Prostate gland (tissue), 2 donors: Measurements from ENCODE around the gene TMEM184A. TPM values are rescaled to one million over a fixed set of nuclear protein-coding genes. Genes with fewer than 3 reads are reported as not detected.

Experiments used
- DNase-seq: peaks from one replicate; pipeline ENCODE4 v3.0.0-alpha.2; 2019; ENCODE audit warnings: low spot score
- H3K27ac ChIP-seq, 2 donors: fragments of 200-600 bp; sonication (generic); 2 replicates each; pipeline ENCODE4 v1.5.1; 2017 to 2019
- H3K27me3 ChIP-seq: fragments of 200-600 bp; sonication (generic); replicated peaks from 2 replicates; pipeline ENCODE4 v1.5.1; 2019; ENCODE audit not compliant: insufficient read depth
- H3K36me3 ChIP-seq, 2 donors: fragments of 200-600 bp; sonication (generic); 1 replicate in 1 of 2; 2 replicates in 1 of 2; pipeline versions ENCODE4 v1.5.1 to v1.8.1; 2017 to 2019
- H3K4me1 ChIP-seq: fragments of 200-600 bp; sonication (generic); replicated peaks from 2 replicates; pipeline ENCODE4 v1.5.1; 2019
- H3K4me3 ChIP-seq, 2 donors: fragments of 200-600 bp; sonication (generic); 2 replicates each; pipeline ENCODE4 v1.5.1; 2017 to 2019
- H3K9me3 ChIP-seq: fragments of 200-600 bp; sonication (generic); 2 replicates; pipeline ENCODE4 v1.5.1; 2017
- POLR2A ChIP-seq: fragments of 450-650 bp; IDR thresholded peaks from one replicate; pipeline ENCODE4 v1.6.1; 2016; ENCODE audit warnings: antibody characterized with exemption, mild to moderate bottlenecking
- POLR2AphosphoS5 ChIP-seq: sonication (generic); formaldehyde crosslinking; IDR thresholded peaks from one replicate; pipeline ENCODE4 v1.6.1; 2017; ENCODE audit warnings: antibody characterized with exemption
- WGBS: methylation state at CpG from one replicate; pipeline ENCODE4 v1.1.5; 2018; 5-methylcytosine and 5-hydroxymethylcytosine counted together
- intact Hi-C: fragments of 100-400 bp; cut with DNase I; formaldehyde crosslinking; loops from one replicate; pipeline ENCODE4 v1.14.2; 2022
- total RNA-seq, 2 donors: library from RNA; depleted of rRNA; stranded (reverse); fragments of >200 nt; gene quantifications; one replicate each; pipeline ENCODE4 v1.1.0, GENCODE V29; 2016
- TF ChIP-seq, protein P1 (sequence below), 4 experiments: fragments of 200-600 bp in 2 of 4; fragments of 450-650 bp in 2 of 4; sonication (generic) in 2 of 4; IDR thresholded peaks; 1 replicate in 3 of 4; 2 replicates in 1 of 4; pipeline ENCODE4 v1.5.1; 2016 to 2019; ENCODE audit warnings: antibody characterized with exemption in 4 of 4, mild to moderate bottlenecking in 2 of 4, moderate library complexity in 2 of 4

Gene TMEM184A
- total RNA-seq, 2 donors from 2014 or later: 15.4 to 59.2 TPM

- no peak overlapping the region for H3K27ac ChIP-seq
- WGBS: 72% methylated on average over 24 of the region's 24 CpGs
- no peaks in the 10 kb centered on the region for H3K4me1 ChIP-seq
- intact Hi-C loops: no loop called here
- no peak overlapping the region for H3K4me3 ChIP-seq
- DNase-seq: no peak
- H3K27me3 ChIP-seq: peaks cover 9% of the 10 kb centered on the region
- TF ChIP-seq POLR2AphosphoS5 (no peak), POLR2A (no peak)
- TF ChIP-seq, protein P1, sequence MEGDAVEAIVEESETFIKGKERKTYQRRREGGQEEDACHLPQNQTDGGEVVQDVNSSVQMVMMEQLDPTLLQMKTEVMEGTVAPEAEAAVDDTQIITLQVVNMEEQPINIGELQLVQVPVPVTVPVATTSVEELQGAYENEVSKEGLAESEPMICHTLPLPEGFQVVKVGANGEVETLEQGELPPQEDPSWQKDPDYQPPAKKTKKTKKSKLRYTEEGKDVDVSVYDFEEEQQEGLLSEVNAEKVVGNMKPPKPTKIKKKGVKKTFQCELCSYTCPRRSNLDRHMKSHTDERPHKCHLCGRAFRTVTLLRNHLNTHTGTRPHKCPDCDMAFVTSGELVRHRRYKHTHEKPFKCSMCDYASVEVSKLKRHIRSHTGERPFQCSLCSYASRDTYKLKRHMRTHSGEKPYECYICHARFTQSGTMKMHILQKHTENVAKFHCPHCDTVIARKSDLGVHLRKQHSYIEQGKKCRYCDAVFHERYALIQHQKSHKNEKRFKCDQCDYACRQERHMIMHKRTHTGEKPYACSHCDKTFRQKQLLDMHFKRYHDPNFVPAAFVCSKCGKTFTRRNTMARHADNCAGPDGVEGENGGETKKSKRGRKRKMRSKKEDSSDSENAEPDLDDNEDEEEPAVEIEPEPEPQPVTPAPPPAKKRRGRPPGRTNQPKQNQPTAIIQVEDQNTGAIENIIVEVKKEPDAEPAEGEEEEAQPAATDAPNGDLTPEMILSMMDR (IDR thresholded peaks at IDR 0.05): no peak
- no peaks in the 10 kb centered on the region for H3K36me3 ChIP-seq
- no peaks in the 10 kb centered on the region for H3K9me3 ChIP-seq
Observed at GRCh38 chr7:1601956-1602355, 46.0 kb upstream of the TMEM184A start.

DNA sequence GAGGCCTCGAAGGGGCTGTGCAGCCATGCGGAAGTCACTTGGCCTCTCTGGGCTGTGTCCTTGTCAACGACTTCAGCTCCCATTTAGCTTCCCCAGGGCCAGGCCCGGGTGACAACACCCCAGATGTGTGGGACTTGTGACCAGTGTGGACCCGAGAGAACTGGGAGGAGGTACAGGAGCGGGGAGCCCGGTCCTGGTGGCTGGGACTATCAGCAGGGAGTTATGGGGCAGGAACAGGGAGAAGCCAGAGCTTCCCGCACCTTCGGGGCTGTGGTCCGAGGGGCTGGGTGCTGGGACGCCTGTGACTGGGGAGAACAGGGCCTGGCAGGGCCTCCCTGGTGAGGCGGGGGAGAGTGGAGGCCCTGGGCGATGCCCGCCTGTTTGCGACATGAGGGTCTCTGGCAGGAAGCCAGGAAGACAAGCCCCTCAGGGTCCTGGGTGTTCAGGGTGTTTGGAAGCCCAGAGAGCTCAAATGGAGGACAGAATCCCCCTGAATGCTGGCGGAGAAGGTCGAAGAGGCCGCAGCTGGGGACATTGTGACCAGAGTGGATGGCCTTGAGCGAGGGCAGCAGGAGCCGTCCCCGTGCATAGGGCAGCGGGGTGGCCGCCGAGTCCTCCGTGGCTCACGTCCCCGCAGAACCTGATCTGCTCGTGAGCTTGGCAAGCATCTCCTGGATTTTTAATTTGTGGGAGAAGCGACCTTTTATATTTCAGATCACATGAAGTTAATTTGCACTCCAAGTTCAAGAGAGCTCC, 43.8 kb upstream of the TMEM184A start:
- H3K4me3 ChIP-seq: no peak overlapping the region
- H3K4me1 ChIP-seq: no peaks in the 10 kb centered on the region
- intact Hi-C loops: no loop called here
- no peaks in the 10 kb centered on the region for H3K9me3 ChIP-seq
- DNase-seq: no peak
- H3K27ac ChIP-seq: no peak overlapping the region
- 77% methylated on average over 29 of the region's 29 CpGs for WGBS
- peaks cover 9% of the 10 kb centered on the region for H3K27me3 ChIP-seq
- no peak for TF ChIP-seq POLR2AphosphoS5
- no peak for TF ChIP-seq POLR2A
- TF ChIP-seq, protein P1 (IDR thresholded peaks at IDR 0.05): no peak
- H3K36me3 ChIP-seq: no peaks in the 10 kb centered on the region

- intact Hi-C loops: no loop called here
- H3K36me3 ChIP-seq: no peaks in the 10 kb centered on the region
- 93% methylated on average over 12 of the region's 12 CpGs for WGBS
- no peak overlapping the region for H3K27ac ChIP-seq
- no peaks in the 10 kb centered on the region for H3K4me1 ChIP-seq
- no peak for DNase-seq
- H3K9me3 ChIP-seq: no peaks in the 10 kb centered on the region
- peaks cover 6% of the 10 kb centered on the region for H3K27me3 ChIP-seq
- TF ChIP-seq POLR2A (no peak), POLR2AphosphoS5 (no peak)
- TF ChIP-seq, protein P1 (IDR thresholded peaks at IDR 0.05): no peak
- H3K4me3 ChIP-seq: no peak overlapping the region
Observed at GRCh38 chr7:1598961-1599639, 43.1 kb upstream of the TMEM184A start.

GRCh38 chr7:1598286-1598685, 42.3 kb upstream of the TMEM184A start:
- Histone ChIP-seq H3K27ac (no peak overlapping the region), H3K9me3 (no peaks in the 10 kb centered on the region), H3K27me3 (peaks cover 9% of the 10 kb centered on the region), H3K4me1 (no peaks in the 10 kb centered on the region), H3K4me3 (no peak overlapping the region), H3K36me3 (no peaks in the 10 kb centered on the region)
- 89% methylated on average over 7 of the region's 7 CpGs for WGBS
- DNase-seq: no peak
- TF ChIP-seq, protein P1 (IDR thresholded peaks at IDR 0.05): no peak
- TF ChIP-seq POLR2A: no peak
- TF ChIP-seq POLR2AphosphoS5: no peak
- intact Hi-C loops: no loop called here
